ENCODE measurements around the gene ATP11A.

DNA sequence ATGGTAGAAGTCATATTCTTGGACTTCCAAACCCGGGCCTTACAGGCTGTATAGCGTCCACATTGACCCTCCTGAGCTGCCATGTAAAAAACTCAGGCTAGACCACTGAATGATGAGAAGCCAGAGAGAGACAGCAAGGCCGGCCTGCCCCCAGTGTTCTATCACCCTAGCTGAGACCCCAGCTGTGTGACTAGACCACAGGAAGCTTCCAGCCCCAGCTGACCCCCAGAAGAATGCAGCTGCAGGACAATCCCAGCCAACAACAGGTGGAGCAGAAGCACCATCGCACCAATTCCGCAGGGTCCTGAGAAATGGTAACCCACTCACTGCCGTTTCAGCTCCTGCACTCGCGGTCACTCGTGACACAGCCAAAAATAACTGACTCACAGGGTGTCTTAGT is 2.9 kb upstream of the ATP11A start:
- TF ChIP-seq, protein P1, sequence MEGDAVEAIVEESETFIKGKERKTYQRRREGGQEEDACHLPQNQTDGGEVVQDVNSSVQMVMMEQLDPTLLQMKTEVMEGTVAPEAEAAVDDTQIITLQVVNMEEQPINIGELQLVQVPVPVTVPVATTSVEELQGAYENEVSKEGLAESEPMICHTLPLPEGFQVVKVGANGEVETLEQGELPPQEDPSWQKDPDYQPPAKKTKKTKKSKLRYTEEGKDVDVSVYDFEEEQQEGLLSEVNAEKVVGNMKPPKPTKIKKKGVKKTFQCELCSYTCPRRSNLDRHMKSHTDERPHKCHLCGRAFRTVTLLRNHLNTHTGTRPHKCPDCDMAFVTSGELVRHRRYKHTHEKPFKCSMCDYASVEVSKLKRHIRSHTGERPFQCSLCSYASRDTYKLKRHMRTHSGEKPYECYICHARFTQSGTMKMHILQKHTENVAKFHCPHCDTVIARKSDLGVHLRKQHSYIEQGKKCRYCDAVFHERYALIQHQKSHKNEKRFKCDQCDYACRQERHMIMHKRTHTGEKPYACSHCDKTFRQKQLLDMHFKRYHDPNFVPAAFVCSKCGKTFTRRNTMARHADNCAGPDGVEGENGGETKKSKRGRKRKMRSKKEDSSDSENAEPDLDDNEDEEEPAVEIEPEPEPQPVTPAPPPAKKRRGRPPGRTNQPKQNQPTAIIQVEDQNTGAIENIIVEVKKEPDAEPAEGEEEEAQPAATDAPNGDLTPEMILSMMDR (IDR thresholded peaks at IDR 0.05; ENCODE audit: low read depth, low read length), result no peak
- TF ChIP-seq EZH2phosphoT487 (IDR thresholded peaks at IDR 0.05; ENCODE audit: low read depth), result no peak
